ENCODE data around the gene DLG2.

- TF ChIP-seq, protein P1, sequence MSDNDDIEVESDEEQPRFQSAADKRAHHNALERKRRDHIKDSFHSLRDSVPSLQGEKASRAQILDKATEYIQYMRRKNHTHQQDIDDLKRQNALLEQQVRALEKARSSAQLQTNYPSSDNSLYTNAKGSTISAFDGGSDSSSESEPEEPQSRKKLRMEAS (IDR thresholded peaks at IDR 0.05; ENCODE audit: insufficient read depth, insufficient read length) = no peak
- TF ChIP-seq, protein P2, sequence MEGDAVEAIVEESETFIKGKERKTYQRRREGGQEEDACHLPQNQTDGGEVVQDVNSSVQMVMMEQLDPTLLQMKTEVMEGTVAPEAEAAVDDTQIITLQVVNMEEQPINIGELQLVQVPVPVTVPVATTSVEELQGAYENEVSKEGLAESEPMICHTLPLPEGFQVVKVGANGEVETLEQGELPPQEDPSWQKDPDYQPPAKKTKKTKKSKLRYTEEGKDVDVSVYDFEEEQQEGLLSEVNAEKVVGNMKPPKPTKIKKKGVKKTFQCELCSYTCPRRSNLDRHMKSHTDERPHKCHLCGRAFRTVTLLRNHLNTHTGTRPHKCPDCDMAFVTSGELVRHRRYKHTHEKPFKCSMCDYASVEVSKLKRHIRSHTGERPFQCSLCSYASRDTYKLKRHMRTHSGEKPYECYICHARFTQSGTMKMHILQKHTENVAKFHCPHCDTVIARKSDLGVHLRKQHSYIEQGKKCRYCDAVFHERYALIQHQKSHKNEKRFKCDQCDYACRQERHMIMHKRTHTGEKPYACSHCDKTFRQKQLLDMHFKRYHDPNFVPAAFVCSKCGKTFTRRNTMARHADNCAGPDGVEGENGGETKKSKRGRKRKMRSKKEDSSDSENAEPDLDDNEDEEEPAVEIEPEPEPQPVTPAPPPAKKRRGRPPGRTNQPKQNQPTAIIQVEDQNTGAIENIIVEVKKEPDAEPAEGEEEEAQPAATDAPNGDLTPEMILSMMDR (IDR thresholded peaks at IDR 0.05; ENCODE audit: extremely low read depth in 1 of 2, insufficient read depth in 1 of 2, low read depth in 1 of 2, low read length in 2 of 2) = no peak
- TF ChIP-seq EZH2 (IDR thresholded peaks at IDR 0.05; ENCODE audit: borderline replicate concordance, low read depth, low read length, severe bottlenecking) (no peak), POLR2A (IDR thresholded peaks at IDR 0.05; ENCODE audit: low read depth, low read length) (no peak), POLR2AphosphoS5 (IDR thresholded peaks at IDR 0.05; ENCODE audit: insufficient read depth, low read depth, low read length) (no peak), MYC (IDR thresholded peaks at IDR 0.05; ENCODE audit: low read depth, low read length) (no peak), GATA2 (IDR thresholded peaks at IDR 0.05; ENCODE audit: insufficient read depth, insufficient read length, low read depth, low read length) (no peak)
These were observed 696.3 kb downstream of the DLG2 start for GRCh38 chr11:84930863-84931262.
